NAMALWA (cell line): ENCODE measurements around the gene LRPAP1.
A peak's percentile ranks its signal among the peaks of the same experiment; 100 is the strongest.

Source experiments
- DNase-seq: peaks from one replicate; pipeline ENCODE4 v3.0.0-alpha.2; 2015; ENCODE audit warnings: low spot score

Gene LRPAP1

DNA sequence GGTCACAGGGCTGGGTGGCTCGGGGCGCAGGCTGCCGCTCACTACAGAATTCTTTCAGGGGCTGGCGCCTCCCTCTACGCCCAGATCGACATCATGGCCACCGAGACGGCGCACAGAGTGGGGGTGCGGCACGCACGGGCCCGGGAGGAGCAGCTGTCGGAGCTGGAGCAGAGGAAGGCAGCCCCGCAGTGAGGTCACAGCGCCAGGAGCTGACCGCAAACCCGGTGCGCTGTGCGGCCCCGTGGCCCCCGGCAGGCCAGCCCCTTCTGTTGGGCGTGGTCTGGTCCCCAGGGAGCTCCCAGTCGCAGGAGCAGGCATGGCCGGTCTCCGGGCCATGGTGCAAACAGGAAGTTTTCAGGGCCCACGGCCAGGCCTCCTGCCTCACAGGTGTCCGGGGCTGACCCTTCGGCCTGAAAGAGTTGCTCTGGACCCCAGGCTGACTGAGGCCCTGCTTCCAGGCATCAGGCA lies 31.6 kb downstream of the LRPAP1 start:
- DNase-seq, result no peak

DNA sequence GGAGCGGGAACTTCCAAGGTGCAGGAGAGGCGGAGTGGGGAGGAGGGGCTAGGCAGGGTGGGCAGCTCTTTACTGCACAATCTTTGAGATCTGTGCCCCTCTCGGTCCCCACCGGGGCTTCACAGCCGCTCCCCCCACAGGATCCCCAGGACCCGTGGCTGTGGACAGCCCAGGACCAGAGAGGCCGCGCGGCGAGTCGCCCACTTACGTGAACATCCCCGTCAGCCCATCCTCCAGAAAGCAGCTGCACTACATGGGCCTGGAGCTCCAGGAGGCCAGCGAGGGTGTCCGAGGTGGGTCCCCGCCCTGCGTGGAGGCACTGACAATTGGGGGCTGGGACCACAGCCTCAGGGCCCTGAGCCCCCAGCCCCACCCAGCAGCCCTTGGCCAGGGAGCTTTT lies 32.1 kb downstream of the LRPAP1 start:
- no peak for DNase-seq

DNA sequence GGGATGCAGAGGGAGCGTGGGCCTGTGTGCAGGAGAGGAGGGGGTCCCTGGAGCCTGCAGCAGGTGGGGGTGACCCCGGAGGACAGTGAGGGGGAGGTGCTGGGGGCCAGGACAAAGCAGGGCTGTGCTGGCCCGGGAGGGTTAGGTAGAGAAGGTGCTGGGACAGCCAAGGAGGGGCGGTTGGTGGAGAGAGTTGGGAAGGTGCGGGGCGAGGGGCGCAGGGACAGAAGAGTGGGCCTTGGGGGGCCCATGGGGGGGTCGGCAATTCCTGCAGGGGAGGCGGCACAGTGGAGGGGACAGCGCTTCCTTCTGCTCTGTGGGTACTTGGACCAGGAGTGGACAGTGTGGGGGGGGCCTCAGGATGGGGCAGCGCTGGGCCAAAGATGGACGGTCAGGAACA lies 32.5 kb downstream of the LRPAP1 start:
- no peak for DNase-seq

DNA sequence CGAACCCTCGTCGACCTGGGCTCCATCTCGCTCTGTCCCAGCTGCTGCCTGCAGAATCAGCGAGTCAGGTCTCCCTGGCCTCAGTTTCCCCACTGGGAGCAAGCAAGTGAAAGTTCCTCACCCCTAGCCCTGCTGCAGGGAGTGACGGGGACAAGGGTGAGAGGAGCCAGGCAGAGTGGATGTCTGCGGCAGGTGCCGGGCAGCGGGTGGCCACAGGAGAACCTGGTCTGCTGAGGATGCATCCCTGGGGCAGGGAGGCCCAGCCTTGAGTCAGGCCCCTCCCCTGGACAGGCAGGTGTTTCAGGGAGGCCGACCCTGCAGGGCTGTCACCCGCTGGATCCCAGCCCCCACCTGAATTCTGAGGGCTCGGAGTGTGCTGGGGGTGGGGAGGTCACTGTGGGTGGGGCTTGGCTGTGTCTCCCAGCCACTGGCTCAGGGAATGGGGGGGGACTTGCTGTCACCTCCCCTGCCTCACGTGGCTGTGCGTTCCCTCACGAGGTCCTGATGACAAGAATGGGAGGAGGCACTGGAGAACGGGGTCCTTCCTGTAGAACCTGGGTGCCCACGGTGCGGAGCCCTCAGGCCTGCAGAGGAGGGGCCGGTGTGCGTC lies 33.2 kb downstream of the LRPAP1 start:
- DNase-seq, result no peak

DNA sequence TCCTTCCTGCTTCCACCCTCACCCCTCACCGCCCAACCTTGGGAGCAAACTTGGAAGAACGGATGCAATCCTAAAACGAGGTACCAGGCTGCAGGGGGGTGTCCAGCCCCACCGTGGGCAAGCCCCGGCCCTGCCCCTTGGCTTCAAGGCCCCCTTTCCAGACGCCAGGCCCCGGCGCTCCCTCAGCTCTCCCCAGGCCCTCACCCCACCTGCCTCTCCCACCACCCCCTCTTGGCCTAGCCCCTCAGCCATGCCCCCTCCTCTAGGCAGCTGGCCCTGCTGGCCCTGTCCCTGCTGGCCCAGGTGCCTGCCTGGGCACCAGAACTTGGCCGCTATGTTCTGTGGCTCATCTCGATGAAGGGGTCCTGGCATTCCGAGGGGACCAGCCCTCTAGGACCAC lies 33.8 kb downstream of the LRPAP1 start:
- DNase-seq, result no peak

DNA sequence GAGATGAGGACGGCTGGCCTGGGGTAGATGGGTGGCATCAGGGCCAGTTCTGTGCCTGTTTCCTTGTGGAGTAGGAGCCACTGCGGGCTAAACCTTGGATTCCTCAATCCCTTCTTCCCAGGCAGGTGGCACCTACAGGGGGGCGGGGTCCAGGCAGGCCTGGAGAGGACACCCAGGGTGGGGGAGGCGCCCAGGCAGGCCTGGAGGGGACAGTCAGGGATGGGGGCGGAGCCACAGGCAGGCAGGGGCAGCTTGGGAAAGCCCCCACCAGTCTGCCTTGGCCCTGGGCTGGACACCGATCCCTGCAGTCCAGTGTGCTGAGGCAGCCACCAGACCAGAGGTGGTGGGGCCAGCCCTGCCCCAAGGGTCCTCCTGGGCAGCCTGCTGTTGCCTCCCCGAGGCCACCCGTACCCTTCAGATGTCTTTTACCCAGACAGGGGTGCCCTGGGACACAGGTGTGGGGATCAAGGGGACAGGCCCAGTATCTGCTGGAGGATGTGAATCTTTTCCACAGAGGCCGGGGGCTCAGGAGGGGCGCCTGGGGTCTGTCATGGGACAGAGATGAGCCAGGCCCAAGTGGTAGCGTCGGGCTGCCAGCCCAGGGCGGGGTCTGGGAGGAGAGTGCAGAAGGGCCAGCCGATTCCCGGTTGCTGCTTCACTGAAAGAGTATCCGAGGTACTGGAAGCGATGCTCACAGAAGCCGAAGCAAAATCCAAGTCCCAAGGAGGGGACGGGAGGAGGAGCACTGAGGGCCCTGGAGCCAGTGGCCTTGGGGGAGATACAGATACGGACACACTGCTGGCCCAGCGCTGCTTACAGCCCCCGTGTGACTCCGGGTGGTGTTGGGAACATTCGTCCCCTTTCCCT lies 34.5 kb downstream of the LRPAP1 start:
- no peak for DNase-seq

DNA sequence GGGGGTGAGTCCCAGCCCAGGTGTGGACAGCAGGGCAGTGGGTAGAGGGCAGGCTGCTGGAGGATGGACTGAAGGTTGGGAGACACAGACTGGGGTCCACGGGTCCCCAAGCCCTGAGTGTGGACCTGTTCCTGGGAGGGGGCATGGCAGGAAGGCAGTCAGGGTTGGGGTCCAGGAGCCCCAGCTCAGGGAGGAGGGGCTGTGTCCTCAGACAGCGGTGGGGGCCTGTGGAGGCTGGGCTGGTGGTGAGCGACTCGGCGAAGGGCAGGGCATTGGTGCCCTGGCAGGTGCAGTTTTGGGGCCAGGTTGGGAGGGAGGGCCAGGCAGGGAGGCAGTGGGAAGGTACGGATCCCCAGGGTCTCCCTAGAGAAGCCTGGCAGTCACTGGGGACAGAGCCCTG lies 35.1 kb downstream of the LRPAP1 start:
- DNase-seq, result no peak

DNA sequence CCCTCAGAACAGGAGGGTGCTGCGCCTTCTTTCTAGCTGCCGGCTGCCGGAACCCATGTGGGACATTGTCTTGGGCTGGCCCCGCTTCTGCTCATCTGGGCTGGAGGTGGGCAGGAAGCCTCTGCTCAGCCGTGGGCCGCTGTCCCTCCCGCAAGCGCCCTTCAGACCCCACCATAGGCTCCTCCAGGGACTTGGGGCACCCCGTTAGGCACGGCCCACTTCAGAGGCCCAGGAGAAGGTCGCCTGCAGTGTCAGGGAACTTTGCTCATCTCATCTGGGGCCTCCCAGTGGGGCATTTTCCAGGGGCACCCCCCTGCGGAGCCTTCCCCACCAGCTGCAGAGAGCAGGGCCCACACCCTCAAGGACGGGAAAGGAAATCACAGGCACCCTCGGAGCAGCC lies 36.2 kb downstream of the LRPAP1 start:
- DNase-seq, result no peak

DNA sequence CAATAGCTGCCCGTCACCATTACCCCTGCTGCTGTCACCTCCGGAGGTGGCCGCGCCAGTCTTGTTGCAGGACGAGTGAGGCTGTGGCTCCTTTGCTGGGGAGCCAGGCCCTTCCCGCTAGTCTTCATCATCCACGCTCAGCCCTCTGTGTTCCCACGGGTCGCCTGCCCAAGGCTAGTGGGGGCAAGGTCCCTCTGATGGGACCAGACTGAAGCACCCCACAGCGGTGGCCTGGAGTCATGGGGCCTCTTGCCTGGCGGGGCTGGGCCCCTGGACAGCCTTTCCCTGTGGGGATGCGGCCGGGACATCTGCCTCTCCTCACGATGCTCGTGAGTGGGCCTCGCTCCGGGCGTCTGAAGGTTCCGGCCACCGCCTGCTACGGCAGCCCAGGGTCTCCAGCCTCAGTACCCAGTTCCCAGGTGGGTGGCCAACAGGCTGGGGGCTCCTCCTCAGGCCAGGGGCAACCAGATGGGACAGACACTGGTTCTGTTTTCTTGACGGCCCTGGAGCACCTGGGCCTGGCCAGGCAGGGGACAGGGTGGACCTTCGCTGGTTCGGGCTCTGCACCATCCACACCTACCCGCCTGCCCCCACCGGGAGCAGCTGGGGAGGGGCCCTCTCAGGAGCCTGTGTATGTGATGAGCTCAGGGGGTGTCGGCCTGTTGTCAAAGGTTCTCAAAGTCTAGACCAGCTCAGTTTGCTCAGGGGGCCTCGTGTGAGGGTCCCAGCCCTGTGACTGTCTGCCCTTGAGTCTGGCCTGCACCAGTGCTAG lies 36.8 kb downstream of the LRPAP1 start:
- DNase-seq, result no peak

DNA sequence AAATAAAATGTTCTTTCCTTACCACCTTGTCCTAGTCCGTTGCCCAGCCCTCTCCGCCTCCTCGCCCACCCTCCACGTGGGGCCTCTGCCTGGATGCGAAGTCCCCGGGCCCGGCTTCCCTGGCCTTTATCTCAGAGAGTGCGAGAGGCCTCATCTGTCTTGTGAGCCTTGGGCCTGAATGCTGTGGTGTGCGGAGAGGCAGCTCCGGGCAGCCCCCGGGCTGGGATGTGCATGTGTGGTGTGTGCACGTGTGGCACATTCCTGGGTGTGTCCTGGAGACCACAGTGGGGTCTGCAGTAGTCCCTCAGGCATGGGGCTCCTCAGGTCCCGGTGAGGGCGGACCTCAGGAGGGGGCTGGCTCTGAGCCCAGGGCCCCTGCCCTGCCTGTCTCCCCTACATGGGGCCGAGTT lies 37.8 kb downstream of the LRPAP1 start:
- DNase-seq, result no peak

DNA sequence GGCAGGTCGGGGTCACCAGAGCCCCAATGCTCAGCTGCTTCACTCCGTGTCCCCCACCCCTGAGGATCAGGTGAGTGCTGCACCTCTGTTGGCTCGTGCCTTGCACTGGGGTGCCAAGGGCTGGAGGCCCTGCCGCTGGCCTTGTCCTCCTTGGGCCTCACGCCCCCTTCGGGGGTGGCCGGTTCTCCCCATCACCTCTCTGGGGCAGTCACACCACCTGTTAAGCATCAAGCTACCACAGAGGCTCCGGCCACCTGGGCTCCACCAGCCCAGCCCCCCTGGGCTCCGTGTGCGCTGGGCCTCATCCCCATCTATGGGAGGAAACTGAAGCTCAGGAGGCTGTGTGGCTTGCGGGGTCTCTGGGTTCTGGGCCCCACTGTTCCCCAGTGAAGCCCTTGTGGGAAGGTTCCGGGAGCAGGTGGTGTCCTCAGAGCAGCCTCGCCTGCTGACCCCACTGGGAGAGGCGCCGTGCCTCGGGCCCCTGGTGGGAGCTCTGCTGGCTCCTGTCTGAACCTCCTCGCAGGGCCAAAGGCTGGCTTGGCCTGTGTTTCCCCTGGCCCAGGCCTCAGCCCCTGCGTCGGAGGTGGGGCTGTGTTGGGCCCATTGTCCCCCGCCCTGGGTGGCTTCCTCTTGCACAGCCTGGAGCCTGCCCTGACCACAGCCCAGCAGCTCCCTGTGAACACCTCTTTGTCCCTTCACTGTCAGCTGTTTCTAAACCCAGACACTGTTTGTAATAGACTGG lies 38.3 kb downstream of the LRPAP1 start:
- DNase-seq, result no peak

DNA sequence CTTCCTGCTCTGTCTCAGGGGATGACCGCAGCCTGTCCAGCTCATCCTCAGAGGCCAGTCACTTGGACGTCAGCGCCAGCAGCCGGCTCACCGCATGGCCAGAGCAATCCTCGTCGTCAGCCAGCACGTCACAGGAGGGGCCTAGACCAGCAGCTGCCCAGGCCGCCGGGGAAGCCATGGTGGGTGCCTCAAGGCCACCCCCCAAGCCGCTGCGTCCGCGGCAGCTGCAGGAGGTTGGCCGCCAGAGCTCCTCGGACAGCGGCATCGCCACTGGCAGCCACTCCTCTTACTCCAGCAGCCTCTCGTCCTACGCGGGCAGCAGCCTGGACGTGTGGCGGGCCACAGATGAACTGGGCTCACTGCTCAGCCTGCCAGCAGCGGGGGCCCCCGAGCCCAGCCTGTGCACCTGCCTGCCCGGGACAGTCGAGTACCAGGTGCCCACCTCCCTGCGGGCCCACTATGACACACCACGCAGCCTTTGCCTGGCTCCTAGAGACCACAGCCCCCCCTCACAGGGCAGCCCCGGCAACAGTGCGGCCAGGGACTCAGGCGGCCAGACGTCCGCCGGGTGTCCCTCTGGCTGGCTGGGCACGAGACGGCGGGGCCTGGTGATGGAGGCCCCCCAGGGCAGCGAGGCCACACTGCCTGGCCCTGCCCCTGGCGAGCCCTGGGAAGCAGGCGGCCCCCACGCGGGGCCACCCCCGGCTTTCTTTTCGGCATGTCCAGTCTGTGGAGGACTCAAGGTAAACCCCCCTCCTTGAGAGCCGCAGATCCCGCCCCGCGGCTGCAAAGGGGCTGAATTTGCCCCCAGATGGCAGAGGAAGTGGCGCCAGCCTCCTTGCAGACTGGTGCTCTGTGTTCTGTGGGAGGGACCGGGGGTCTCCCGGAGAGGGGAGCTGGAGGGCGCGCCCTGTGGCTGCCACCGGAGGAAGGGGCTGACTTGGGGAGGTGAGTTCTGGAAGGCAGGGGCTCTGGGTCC lies 39.2 kb downstream of the LRPAP1 start:
- DNase-seq, result no peak

DNA sequence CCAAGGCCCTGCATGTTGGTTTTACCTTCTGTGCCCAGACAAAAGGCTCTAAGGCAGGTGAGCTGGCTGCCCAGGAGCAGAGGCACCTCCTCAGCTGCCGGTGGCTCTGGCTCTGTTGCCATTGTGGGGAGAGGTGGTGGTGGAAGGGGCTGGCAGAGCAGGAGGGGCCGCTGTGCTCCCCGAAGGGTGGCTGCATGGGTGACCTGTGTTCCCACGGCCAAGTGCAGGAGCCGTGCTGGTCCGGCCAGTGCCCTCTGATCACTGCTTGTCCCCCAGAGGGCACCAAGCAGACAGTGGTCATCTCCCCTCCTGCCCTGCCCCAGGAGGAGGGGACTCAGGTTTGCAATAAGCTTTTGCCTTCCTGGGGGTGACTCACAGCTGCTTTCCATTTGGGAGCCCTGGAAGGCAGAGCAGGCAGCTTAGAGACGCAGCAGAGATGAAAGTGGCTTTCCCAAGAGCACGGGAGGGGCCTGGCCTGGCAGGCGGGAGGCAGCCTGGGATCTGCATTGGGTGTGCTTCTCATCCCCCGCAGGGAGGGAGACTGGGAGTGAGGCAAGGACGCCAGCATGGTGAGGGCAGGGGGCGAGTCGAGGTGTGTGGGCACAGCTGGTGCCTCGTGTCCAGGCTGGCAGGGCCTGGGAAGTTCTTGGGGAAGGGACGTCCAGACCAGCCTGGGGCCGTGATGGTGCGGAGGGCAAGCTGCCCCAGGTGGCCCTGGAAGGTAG lies 40.4 kb downstream of the LRPAP1 start:
- no peak for DNase-seq

DNA sequence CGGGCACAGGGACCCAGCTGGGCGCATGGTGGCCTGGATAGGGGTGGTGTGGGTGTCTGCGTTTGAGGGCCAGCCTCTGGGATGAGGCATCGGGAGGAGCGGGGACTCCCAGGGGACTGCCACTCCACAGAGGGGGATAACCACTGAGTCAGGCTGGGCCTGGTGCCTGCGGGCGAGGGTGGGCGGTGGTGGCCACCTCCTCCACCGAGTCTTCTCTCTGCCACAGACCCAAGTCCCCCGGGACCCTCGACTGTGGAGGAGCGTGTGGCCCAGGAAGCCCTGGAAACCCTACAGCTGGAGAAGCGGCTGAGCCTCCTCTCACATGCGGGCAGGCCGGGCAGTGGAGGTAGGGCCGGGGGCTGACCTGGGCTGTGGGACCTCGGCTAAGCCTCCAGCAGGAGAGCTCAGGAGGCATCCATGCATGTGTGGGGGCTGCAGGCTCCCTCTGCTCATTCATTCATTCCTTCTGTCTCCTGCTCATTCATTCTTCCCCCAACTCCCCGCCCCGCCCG lies 42.7 kb downstream of the LRPAP1 start:
- DNase-seq, result peak; percentile 48

DNA sequence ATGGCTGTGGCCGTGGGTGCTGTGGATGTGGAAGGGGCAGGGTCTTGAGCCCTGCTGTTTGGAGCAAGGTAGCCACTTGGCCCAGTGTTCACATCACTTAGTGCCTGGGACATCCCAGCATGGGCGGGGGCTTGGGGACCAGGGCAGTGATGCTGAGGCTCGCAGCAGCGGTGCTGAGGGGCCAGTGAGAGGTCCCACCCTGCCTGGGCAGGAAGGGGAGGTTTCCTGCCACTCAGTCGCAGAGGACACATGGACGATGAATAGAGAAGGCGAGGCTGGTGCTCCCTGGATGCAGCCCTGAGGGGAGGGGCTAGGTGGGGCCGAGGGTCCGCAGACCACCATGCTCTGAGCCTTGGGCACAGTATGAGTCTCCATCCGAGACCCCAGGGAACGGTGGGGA lies 43.4 kb downstream of the LRPAP1 start:
- peak; percentile 19 for DNase-seq

DNA sequence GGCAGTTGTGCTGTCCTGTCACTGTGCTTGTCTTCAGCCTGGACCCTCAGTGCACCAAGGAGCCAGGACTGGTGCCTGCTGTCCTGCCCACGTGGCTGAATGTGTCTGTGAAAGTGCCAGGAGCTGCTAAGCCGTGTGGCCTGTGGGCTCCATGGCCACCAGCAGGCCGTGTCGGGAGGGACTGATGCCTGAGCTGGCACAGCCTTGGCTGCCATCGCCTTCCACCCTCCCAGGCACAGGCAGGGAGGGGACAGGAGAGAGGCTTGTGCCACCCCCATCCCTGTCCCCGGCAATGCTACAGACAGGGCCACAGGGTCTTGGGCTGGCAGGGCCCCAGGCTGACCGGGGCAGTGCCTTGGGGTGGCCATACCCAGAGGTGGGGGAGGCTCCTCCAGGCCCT lies 44.4 kb downstream of the LRPAP1 start:
- no peak for DNase-seq

DNA sequence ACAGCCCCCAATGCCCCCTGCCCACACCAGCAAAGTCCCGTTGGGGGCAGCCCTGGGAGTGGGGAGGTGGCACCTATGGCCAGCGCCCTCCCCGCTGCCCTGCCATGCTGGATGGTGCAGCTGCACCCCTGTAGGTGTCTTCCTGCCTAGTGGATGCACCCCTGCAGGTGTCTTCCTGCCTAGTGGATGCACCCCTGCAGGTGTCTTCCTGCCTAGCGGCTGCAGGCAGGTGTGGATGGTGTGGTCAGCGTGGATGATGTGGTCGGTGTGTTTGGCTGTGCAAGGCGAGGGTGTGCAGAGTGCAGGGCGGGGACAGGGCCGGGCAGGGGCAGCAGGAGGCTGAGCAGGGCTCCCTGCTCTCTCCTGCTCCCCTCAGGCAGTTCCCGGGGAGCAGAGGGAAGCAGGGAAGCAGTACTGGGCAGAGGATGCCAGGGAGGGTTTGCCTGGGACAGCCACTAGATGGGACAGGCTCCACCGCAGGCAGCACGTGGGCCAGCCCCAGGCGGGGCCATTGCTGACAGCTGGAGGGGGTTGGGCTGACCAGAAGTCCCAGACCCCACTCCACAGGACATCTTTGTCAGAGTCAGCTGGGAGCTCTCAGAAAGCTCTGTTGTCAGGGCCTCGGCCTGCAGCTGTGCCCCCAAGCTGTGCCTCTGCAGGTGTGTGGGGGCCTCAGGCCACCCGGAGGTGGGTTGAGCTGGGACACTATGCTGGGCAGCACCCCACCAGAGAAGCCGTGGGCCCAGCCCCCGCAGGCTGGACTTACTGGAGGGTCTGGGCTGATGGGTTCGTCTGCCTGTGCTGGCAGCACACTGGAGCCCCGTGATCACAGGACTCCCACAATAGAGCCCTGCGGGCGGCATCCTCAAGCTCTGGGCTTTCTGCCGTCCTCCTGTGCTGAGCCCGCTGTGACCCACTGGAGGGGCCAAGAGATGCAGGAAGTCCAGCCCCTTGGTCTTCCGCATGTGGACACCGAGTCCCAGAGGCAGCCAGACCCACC lies 45.4 kb downstream of the LRPAP1 start:
- DNase-seq, result peak; percentile 57

DNA sequence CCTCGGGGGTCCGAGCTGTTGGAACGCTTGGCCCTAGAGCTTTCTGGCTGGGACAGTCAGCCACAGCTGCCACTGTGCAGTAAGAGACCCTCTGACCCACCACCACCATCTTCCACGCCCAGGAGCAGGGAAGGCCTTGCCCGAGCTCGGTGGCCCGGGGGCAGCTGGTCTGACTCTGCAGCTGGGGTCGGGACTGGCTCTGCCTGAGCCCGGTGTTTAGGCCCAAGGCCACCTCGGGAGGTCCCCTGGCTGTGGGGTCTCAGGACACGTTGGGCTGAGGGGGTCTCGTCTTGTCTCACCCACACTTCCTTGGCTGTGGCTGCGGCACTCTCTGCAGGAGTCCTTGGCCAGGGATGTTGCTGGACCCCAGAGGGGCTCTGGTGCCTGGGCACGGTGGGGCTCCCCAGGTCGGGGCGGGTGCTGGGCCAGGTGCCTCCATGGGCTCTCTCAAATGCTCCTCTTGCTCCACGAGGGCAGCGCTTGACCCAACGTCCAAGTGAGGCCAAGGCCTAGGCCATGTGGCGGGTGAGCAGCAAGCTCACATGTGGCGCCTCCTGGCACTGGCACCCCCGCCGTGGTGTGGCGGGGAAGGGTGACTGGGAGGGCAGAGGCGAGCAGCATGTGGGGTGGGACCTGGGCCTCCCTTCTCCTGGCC lies 46.2 kb downstream of the LRPAP1 start:
- no peak for DNase-seq
